ENCODE data around the gene BET1.

The BET1 gene

GRCh38 chr7:93958216-93958615 lies 45.9 kb downstream of the BET1 start:
- TF ChIP-seq ZFX (IDR thresholded peaks at IDR 0.05) (no peak), CTCF (conservative IDR thresholded peaks at IDR 0.05) (no peak)
- H3K27ac ChIP-seq = no peak overlapping the region

GRCh38 chr7:93957767-93958166 lies 46.4 kb downstream of the BET1 start:
- H3K27ac ChIP-seq = no peak overlapping the region
- TF ChIP-seq ZFX (IDR thresholded peaks at IDR 0.05) (no peak), CTCF (conservative IDR thresholded peaks at IDR 0.05) (no peak)

GRCh38 chr7:93955304-93955703 lies 48.9 kb downstream of the BET1 start:
- TF ChIP-seq CTCF (conservative IDR thresholded peaks at IDR 0.05) = no peak
- no peak for TF ChIP-seq ZFX (IDR thresholded peaks at IDR 0.05)

GRCh38 chr7:93949423-93949822 lies 54.7 kb downstream of the BET1 start:
- TF ChIP-seq ZFX (IDR thresholded peaks at IDR 0.05) (no peak), CTCF (conservative IDR thresholded peaks at IDR 0.05) (no peak)
- H3K27ac ChIP-seq = no peak overlapping the region

More at GRCh38 chr7:93955304-93955703, 48.9 kb downstream of the BET1 start:
- H3K27ac ChIP-seq = no peak overlapping the region

- H3K27ac ChIP-seq = no peak overlapping the region
- TF ChIP-seq ZFX (IDR thresholded peaks at IDR 0.05) (no peak), CTCF (conservative IDR thresholded peaks at IDR 0.05) (no peak)
Observed at GRCh38 chr7:93948873-93949272, 55.3 kb downstream of the BET1 start.

- no peak overlapping the region for H3K27ac ChIP-seq
- no peak for TF ChIP-seq CTCF (conservative IDR thresholded peaks at IDR 0.05)
- no peak for TF ChIP-seq ZFX (IDR thresholded peaks at IDR 0.05)
Observed at GRCh38 chr7:93948106-93948505, 56.0 kb downstream of the BET1 start.

- TF ChIP-seq ZFX (IDR thresholded peaks at IDR 0.05) = no peak
- TF ChIP-seq CTCF (conservative IDR thresholded peaks at IDR 0.05) = no peak
- H3K27ac ChIP-seq = no peak overlapping the region
Observed at GRCh38 chr7:93945756-93946535, 58.2 kb downstream of the BET1 start.

Data from C4-2B (cell line).